Measurements from ENCODE around the gene CDK16. TPM values are rescaled to one million over a fixed set of nuclear protein-coding genes. Genes with fewer than 3 reads are reported as not detected.

CDK16 gene
- total and polyA plus RNA-seq, 2 of the 4 experiments (the other 2 are of a cell fraction): 85.3 to 106 TPM

DNA sequence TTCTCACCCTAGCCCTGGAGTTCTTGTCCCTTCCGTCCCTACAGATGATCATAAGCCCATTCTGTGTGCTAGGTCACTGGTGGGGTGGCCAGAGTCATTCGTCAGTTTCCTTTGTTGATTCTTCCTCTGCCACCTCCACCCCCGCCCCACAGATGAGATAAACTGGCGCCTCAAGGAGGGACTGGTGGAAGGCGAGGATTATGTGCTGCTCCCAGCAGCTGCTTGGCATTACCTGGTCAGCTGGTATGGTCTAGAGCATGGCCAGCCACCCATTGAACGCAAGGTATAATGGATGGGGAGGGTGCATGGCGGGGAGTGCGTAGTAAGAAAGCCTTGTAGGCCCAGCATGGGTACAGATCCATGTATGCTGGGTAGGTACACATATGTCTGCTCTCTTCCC lies 20.7 kb downstream of the CDK16 start:
- Histone ChIP-seq H3K27ac (ENCODE audit: insufficient read depth, low read length) (no peak overlapping the region), H3K23ac (ENCODE audit: low read depth, low read length) (no peak overlapping the region), H2BK5ac (ENCODE audit: low read depth, low read length, poor library complexity, severe bottlenecking) (no peak overlapping the region), H2AK9ac (replicated peaks; ENCODE audit: low read depth, low read length, poor library complexity) (no peak overlapping the region), H4K91ac (ENCODE audit: insufficient read depth, low read depth, low read length) (no peak overlapping the region), H3K9me1 (ENCODE audit: insufficient read depth, low read length) (peaks cover 8% of the 10 kb centered on the region; the same call in 1 of the 2 replicates), H3K36me3 (ENCODE audit: control insufficient read depth, insufficient read depth, low read length) (peaks cover 38% of the 10 kb centered on the region), H4K20me1 (ENCODE audit: insufficient read depth, low read length) (peaks cover 26% of the 10 kb centered on the region; the same call in 1 of the 2 replicates), H3K4me1 (ENCODE audit: control insufficient read depth, insufficient read depth, low read length) (no peaks in the 10 kb centered on the region), H4K8ac (ENCODE audit: low read depth in 2 of 2, low read length in 2 of 2) (no peak overlapping the region), H3K9me3 (ENCODE audit: control insufficient read depth, insufficient read depth, low read length) (peaks cover 4% of the 10 kb centered on the region; the same call in 1 of the 2 replicates), H3K27me3 (ENCODE audit: control insufficient read depth, insufficient read depth, low read length) (peaks cover 11% of the 10 kb centered on the region), H3K79me1 (ENCODE audit: low read depth in 1 of 2, low read length in 2 of 2) (peaks cover 3 to 33% of the 10 kb centered on the region in 2 experiments), H2AFZ (replicated peaks; ENCODE audit: low read length, poor library complexity) (no peak overlapping the region), H3K56ac (ENCODE audit: extremely low read depth, insufficient read depth, low read length) (no peak overlapping the region), H3K4ac (ENCODE audit: low read depth, low read length) (no peak overlapping the region), H4K5ac (ENCODE audit: low read depth, low read length) (no peak overlapping the region), H3K14ac (replicated peaks; ENCODE audit: low read depth, low read length) (no peak overlapping the region), H3K4me3 (ENCODE audit: insufficient read depth, low read depth, low read length) (no peak overlapping the region), H2BK15ac (ENCODE audit: low read depth, low read length) (no peak overlapping the region), H2BK120ac (ENCODE audit: low read depth, low read length) (no peak overlapping the region), H2AK5ac (ENCODE audit: low read depth, low read length) (no peak overlapping the region), H3K4me2 (ENCODE audit: low read depth, low read length) (no peak overlapping the region), H3K9ac (ENCODE audit: low read depth, low read length) (no peak overlapping the region), H2BK20ac (ENCODE audit: low read depth, low read length) (no peak overlapping the region), H3K18ac (ENCODE audit: low read depth, low read length) (no peak overlapping the region)
- DNase-seq (no peak), ATAC-seq (ENCODE audit: low read depth) (no peak)
- ChIA-PET CTCF (no interaction called here), POLR2A (ENCODE audit: unreplicated experiment) (interaction anchor here (0.5 kb wide), 1 partner anchor 106 kb away, joined by 4 read pairs; no protein-coding TSS in a partner anchor)
- intact Hi-C loops (cut with micrococcal nuclease) (no loop called here), dilution Hi-C loops (cut with HindIII; ENCODE audit: low sequenced_read_pairs, unreplicated experiment) (no loop called here), in situ Hi-C loops (cut with MboI; ENCODE audit: low sequenced_read_pairs) (no loop called here)
- BruUV-seq (replicated peaks): no TSS peak
- 80% methylated on average over 1 of the region's 8 CpGs; no CpG with 5 or more reads in 1 of the 2 experiments for WGBS, 2 experiments (ENCODE audit: extremely low coverage in 2 of 2, insufficient read length in 1 of 2)
- no peak for TF ChIP-seq SMC3 (IDR thresholded peaks at IDR 0.05; ENCODE audit: low read depth, low read length)
- no peak for TF ChIP-seq USF2 (IDR thresholded peaks at IDR 0.05; ENCODE audit: low read depth, low read length)
- TF ChIP-seq RCOR1 (IDR thresholded peaks at IDR 0.05; ENCODE audit: insufficient replicate concordance, low read length): no peak
- no peak for TF ChIP-seq CEBPB (IDR thresholded peaks at IDR 0.05; ENCODE audit: low read depth, low read length)
- TF ChIP-seq BHLHE40 (IDR thresholded peaks at IDR 0.05; ENCODE audit: low read depth, low read length): no peak
- TF ChIP-seq POLR2A (IDR thresholded peaks at IDR 0.05; ENCODE audit: low read depth, low read length): no peak
- no peak for TF ChIP-seq RFX5 (IDR thresholded peaks at IDR 0.05; ENCODE audit: low read depth, low read length)
- TF ChIP-seq FOS (IDR thresholded peaks at IDR 0.05; ENCODE audit: low read depth, low read length): no peak
- no peak for TF ChIP-seq CTCF (conservative IDR thresholded peaks at IDR 0.05; ENCODE audit: low read depth, low read length)
- TF ChIP-seq MAZ (IDR thresholded peaks at IDR 0.05; ENCODE audit: borderline replicate concordance, low read depth, low read length): no peak
- no peak for TF ChIP-seq RAD21 (IDR thresholded peaks at IDR 0.05; ENCODE audit: low read length)
